Breast epithelium (tissue), 4 donors: Measurements from ENCODE around the gene CUBN. TPM values are rescaled to one million over a fixed set of nuclear protein-coding genes. Genes with fewer than 3 reads are reported as not detected.

Experiments
- DNase-seq, 2 donors: peaks; one replicate each; pipeline ENCODE4 v3.0.0-alpha.2; 2019; ENCODE audit warnings: low spot score in 2 of 2
- H3K27ac ChIP-seq, 2 donors: fragments of 200-600 bp; sonication (generic) in 1 of 2; one replicate each; pipeline ENCODE4 v1.5.1; 2016 to 2019; ENCODE audit warnings: mild to moderate bottlenecking in 1 of 2
- H3K27me3 ChIP-seq, 2 donors: fragments of 200-600 bp; sonication (generic) in 1 of 2; one replicate each; pipeline versions ENCODE4 v1.5.1 to v1.6.0; 2017 to 2019; ENCODE audit warnings: control low read depth in 1 of 2, mild to moderate bottlenecking in 1 of 2
- H3K36me3 ChIP-seq: fragments of 200-600 bp; one replicate; pipeline ENCODE4 v1.5.1; 2019
- H3K4me1 ChIP-seq, 2 donors: fragments of 200-600 bp; sonication (generic); one replicate each; pipeline ENCODE4 v1.5.1; 2016 to 2019; ENCODE audit warnings: control low read depth in 1 of 2
- H3K4me3 ChIP-seq, 3 donors: fragments of 200-600 bp; sonication (generic); 1 replicate in 2 of 3; 2 replicates in 1 of 3; pipeline ENCODE4 v1.5.1; 2016 to 2019; ENCODE audit warnings: mild to moderate bottlenecking in 3 of 3, moderate library complexity in 2 of 3
- H3K9me3 ChIP-seq, 2 donors: fragments of 200-600 bp; sonication (generic) in 1 of 2; one replicate each; pipeline ENCODE4 v1.5.1; 2016 to 2019; ENCODE audit warnings: control low read depth in 1 of 2
- POLR2A ChIP-seq: fragments of 450-650 bp; IDR thresholded peaks from one replicate; pipeline ENCODE4 v1.6.1; 2016; ENCODE audit warnings: antibody characterized with exemption, mild to moderate bottlenecking, moderate library complexity
- POLR2AphosphoS5 ChIP-seq, 3 donors: sonication (generic); formaldehyde crosslinking; IDR thresholded peaks; one replicate each; pipeline ENCODE4 v1.6.1; 2017; ENCODE audit warnings: antibody characterized with exemption in 3 of 3
- intact Hi-C: fragments of 100-400 bp; cut with DNase I; formaldehyde crosslinking; loops from one replicate; pipeline ENCODE4 v1.15.1; 2023; ENCODE audit warnings: low total_unique reads
- total RNA-seq, 3 donors: library from RNA; depleted of rRNA; stranded (reverse); fragments of >200 nt; gene quantifications; one replicate each; pipeline ENCODE4 v1.1.0, GENCODE V29; 2016
- TF ChIP-seq, protein P1 (sequence below), 3 donors: fragments of 450-650 bp; IDR thresholded peaks; one replicate each; pipeline ENCODE4 v1.5.1; 2016 to 2017; ENCODE audit warnings: antibody characterized with exemption in 3 of 3, mild to moderate bottlenecking in 3 of 3, moderate library complexity in 3 of 3

The CUBN gene
- total RNA-seq, 3 donors from 2014 or later = 1.6 to 5.7 (median 5.0) TPM

DNA sequence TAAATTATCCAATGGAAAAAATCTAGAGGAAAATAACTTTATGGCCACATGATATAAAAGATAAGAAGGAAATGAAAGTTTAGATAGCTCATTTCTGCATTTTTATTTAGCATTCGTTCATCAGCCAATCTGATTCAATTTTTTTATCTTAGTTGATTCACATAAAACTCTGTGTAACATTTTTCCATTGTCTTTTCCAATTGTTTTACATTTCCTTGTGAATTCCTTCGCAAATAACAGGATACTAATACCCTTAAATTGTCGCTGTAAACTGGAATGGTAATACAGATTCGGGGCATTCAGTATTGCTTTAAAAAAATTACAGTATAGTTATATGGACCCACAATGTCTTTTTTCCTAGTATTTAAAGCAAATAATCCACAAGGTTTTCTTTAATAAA, 136.4 kb downstream of the CUBN start:
- Histone ChIP-seq H3K36me3 (no peaks in the 10 kb centered on the region), H3K4me1 (no peaks in the 10 kb centered on the region), H3K9me3 (no peaks in the 10 kb centered on the region), H3K27ac (peak overlapping the region in 1 of 2 donors; percentile 42), H3K27me3 (no peaks in the 10 kb centered on the region), H3K4me3 (peak overlapping the region in 1 of 3 donors; percentile 0)
- intact Hi-C loops = no loop called here
- TF ChIP-seq POLR2AphosphoS5 (IDR thresholded peaks at IDR 0.05) (no peak), POLR2A (no peak)
- TF ChIP-seq, protein P1, sequence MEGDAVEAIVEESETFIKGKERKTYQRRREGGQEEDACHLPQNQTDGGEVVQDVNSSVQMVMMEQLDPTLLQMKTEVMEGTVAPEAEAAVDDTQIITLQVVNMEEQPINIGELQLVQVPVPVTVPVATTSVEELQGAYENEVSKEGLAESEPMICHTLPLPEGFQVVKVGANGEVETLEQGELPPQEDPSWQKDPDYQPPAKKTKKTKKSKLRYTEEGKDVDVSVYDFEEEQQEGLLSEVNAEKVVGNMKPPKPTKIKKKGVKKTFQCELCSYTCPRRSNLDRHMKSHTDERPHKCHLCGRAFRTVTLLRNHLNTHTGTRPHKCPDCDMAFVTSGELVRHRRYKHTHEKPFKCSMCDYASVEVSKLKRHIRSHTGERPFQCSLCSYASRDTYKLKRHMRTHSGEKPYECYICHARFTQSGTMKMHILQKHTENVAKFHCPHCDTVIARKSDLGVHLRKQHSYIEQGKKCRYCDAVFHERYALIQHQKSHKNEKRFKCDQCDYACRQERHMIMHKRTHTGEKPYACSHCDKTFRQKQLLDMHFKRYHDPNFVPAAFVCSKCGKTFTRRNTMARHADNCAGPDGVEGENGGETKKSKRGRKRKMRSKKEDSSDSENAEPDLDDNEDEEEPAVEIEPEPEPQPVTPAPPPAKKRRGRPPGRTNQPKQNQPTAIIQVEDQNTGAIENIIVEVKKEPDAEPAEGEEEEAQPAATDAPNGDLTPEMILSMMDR (IDR thresholded peaks at IDR 0.05) = no peak
- DNase-seq = no peak

DNA sequence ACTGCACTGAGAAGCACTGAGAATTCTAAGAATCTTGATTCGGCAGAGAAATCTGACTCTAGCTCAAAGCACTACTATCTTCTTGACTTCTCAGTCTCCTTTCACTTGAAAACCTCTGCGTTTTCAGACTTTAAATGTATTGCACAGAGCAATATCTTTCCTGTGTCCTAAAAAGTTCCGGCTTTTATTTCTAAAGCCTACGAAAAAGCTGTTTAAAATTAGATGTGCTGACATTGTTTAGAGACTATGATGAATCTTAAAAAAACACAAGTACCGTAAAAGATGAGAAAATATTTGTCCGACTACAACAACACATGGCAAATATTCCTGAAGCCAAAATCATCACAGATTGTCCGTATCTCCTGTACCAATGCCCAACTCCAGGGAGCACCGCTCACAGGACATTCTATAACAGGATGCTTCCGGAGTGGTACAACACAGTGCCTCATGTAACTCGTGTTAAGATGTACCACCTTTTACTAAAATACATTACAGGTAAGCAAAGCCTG, 136.9 kb downstream of the CUBN start:
- no peaks in the 10 kb centered on the region for H3K27me3 ChIP-seq
- no peak for DNase-seq
- H3K9me3 ChIP-seq = no peaks in the 10 kb centered on the region
- peak overlapping the region in 1 of 2 donors; percentile 42 for H3K27ac ChIP-seq
- no peaks in the 10 kb centered on the region for H3K36me3 ChIP-seq
- H3K4me1 ChIP-seq = no peaks in the 10 kb centered on the region
- intact Hi-C loops = no loop called here
- H3K4me3 ChIP-seq = peak overlapping the region in 2 of 3 donors; percentile 0 to 9
- TF ChIP-seq POLR2A = no peak
- TF ChIP-seq POLR2AphosphoS5 (IDR thresholded peaks at IDR 0.05) = no peak
- TF ChIP-seq, protein P1 (IDR thresholded peaks at IDR 0.05) = no peak

DNA sequence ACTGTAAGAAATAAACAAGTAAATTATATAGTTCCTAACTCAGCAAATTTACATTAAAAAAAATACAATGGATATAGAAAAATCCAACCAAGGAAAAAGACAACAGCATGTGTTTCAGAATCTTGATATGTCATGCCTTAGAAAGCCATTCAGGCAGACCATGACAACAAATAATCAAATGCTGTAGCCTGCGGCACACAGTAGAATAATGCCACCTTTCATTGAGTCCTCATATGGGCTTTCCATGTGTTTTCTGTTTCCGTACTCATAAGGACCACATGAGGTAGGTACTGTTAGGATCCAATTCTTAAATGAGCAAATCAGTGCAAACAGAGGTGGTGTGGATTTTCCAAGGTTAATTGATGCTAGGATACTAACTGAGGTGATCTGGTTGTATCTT, 138.6 kb downstream of the CUBN start:
- TF ChIP-seq POLR2A = no peak
- TF ChIP-seq, protein P1 (IDR thresholded peaks at IDR 0.05) = no peak
- no peak for TF ChIP-seq POLR2AphosphoS5 (IDR thresholded peaks at IDR 0.05)
- Histone ChIP-seq H3K9me3 (no peaks in the 10 kb centered on the region), H3K27me3 (no peaks in the 10 kb centered on the region), H3K4me3 (no peak overlapping the region), H3K36me3 (no peaks in the 10 kb centered on the region), H3K27ac (no peak overlapping the region), H3K4me1 (peaks cover 0 to 10% of the 10 kb centered on the region in 2 donors)
- DNase-seq = no peak
- intact Hi-C loops = no loop called here

DNA sequence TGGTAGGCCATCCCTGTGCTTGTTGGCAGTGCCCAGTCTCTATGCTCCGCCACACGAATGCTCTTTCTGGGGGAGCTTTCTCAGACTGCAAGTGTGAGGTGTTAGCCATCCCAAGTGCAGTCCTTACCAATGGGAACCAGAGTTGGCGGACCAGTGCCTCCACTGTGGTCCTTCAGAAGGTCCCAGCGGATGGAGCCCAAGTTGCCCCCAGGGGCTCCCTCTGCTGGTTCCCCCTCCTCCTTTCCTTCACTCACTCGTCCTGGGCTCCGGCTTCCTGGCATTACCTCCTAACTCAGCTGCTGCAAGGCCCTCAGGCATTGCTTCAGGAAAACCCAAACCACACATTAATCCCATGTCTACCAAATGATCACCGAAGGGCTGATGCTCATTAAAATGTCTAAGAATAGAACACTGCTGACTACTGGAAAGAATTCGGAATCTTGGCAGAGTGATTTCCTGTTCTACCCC, 139.8 kb downstream of the CUBN start:
- intact Hi-C loops = no loop called here
- Histone ChIP-seq H3K36me3 (no peaks in the 10 kb centered on the region), H3K27me3 (no peaks in the 10 kb centered on the region), H3K4me1 (peaks cover 0 to 12% of the 10 kb centered on the region in 2 donors), H3K4me3 (no peak overlapping the region), H3K27ac (no peak overlapping the region), H3K9me3 (no peaks in the 10 kb centered on the region)
- DNase-seq = no peak
- TF ChIP-seq POLR2A (no peak), POLR2AphosphoS5 (IDR thresholded peaks at IDR 0.05) (no peak)
- TF ChIP-seq, protein P1 (IDR thresholded peaks at IDR 0.05) = no peak

DNA sequence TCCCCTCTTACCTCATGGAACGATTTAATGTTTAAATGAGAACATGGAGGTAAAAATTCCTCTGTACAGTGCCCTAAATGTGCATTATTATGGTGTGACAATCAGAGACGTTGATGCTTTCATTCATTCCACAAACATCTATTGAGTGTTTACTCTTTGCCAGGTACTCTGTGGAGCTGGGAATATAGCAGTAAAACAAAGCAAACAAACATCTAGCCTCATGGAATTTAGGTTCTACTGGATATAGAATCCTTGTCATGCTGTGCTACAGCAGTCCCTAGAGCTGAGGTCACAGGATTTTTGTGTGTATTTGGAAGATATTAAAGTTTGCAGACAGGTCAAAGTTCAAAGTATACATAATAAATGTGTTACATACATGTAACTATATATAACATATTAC, 140.7 kb downstream of the CUBN start:
- DNase-seq = no peak
- Histone ChIP-seq H3K36me3 (no peaks in the 10 kb centered on the region), H3K9me3 (no peaks in the 10 kb centered on the region), H3K4me1 (peaks cover 0 to 12% of the 10 kb centered on the region in 2 donors), H3K4me3 (no peak overlapping the region), H3K27ac (no peak overlapping the region), H3K27me3 (no peaks in the 10 kb centered on the region)
- intact Hi-C loops = no loop called here
- TF ChIP-seq POLR2A (no peak), POLR2AphosphoS5 (IDR thresholded peaks at IDR 0.05) (no peak)
- TF ChIP-seq, protein P1 (IDR thresholded peaks at IDR 0.05) = no peak
